Endothelial cell (in vitro differentiated cells): ENCODE results near the gene NOXA1. TPM values are rescaled to one million over a fixed set of nuclear protein-coding genes. Genes with fewer than 3 reads are reported as not detected.

ENCODE experiments used
- DNase-seq: peaks from one replicate; pipeline ENCODE4 v3.0.0; 2021; ENCODE audit warnings: low spot score
- H3K27ac Mint-ChIP-seq: one replicate; pipeline ENCODE4 v1.8.0; 2021; ENCODE audit warnings: mixed read lengths, inconsistent platforms; ENCODE audit not compliant: unreplicated experiment
- H3K27me3 Mint-ChIP-seq: one replicate; pipeline ENCODE4 v1.8.0; 2021; ENCODE audit warnings: mild to moderate bottlenecking, moderate library complexity, mixed read lengths, inconsistent platforms; ENCODE audit not compliant: unreplicated experiment
- H3K36me3 Mint-ChIP-seq: one replicate; pipeline ENCODE4 v1.8.0; 2021; ENCODE audit warnings: mild to moderate bottlenecking, low read depth, mixed read lengths, inconsistent platforms; ENCODE audit not compliant: unreplicated experiment
- H3K4me1 Mint-ChIP-seq: one replicate; pipeline ENCODE4 v1.8.0; 2021; ENCODE audit warnings: mild to moderate bottlenecking, mixed read lengths, inconsistent platforms; ENCODE audit not compliant: unreplicated experiment
- H3K4me3 Mint-ChIP-seq: one replicate; pipeline ENCODE4 v1.8.0; 2021; ENCODE audit warnings: mild to moderate bottlenecking, mixed read lengths, inconsistent platforms; ENCODE audit not compliant: unreplicated experiment
- H3K9me3 Mint-ChIP-seq: one replicate; pipeline ENCODE4 v1.8.0; 2021; ENCODE audit warnings: mixed read lengths, inconsistent platforms; ENCODE audit not compliant: unreplicated experiment
- CTCF ChIP-seq: fragments of 200-600 bp; sonication (generic); IDR thresholded peaks from one replicate; pipeline ENCODE4 v1.5.0; 2021; ENCODE audit warnings: antibody characterized with exemption; ENCODE audit not compliant: unreplicated experiment
- total RNA-seq: library from RNA; stranded (reverse); fragmentation: NEBNext Ultra II Directional; extraction: Animal tissue kit (Norgen Biotek cat#: 25700); gene quantifications from one replicate; pipeline ENCODE4 v1.2.1, GENCODE V29; 2021; ENCODE audit not compliant: unreplicated experiment

NOXA1 gene
- total RNA-seq, 1 donor from 2014 or later: 0.36 TPM

GRCh38 chr9:137437691-137438590 is 14.7 kb downstream of the NOXA1 start:
- H3K27ac Mint-ChIP-seq: no peak overlapping the region
- no peak for DNase-seq
- H3K36me3 Mint-ChIP-seq: peaks cover 3% of the 10 kb centered on the region
- no peak for TF ChIP-seq CTCF
- H3K4me1 Mint-ChIP-seq: peaks cover 2% of the 10 kb centered on the region
- H3K27me3 Mint-ChIP-seq: peaks cover 3% of the 10 kb centered on the region
- no peaks in the 10 kb centered on the region for H3K9me3 Mint-ChIP-seq
- H3K4me3 Mint-ChIP-seq: no peak overlapping the region

GRCh38 chr9:137438591-137439157 is 15.5 kb downstream of the NOXA1 start:
- Mint-ChIP-seq H3K4me3 (no peak overlapping the region), H3K36me3 (peaks cover 3% of the 10 kb centered on the region), H3K27me3 (peaks cover 5% of the 10 kb centered on the region), H3K27ac (no peak overlapping the region), H3K9me3 (no peaks in the 10 kb centered on the region), H3K4me1 (peaks cover 2% of the 10 kb centered on the region)
- DNase-seq: no peak
- TF ChIP-seq CTCF: no peak

GRCh38 chr9:137439158-137439714 is 16.0 kb downstream of the NOXA1 start:
- Mint-ChIP-seq H3K9me3 (no peaks in the 10 kb centered on the region), H3K4me3 (no peak overlapping the region)
- TF ChIP-seq CTCF: no peak

GRCh38 chr9:137441289-137441934 is 18.2 kb downstream of the NOXA1 start, which contains the start of gene ENTPD8:
TSS of gene ENTPD8 (minus strand) at chr9:137441357. CDS start at chr9:137438285, 3,072 bp downstream.
- Mint-ChIP-seq H3K9me3 (no peaks in the 10 kb centered on the region), H3K4me1 (peaks cover 2% of the 10 kb centered on the region), H3K27me3 (peaks cover 8% of the 10 kb centered on the region), H3K27ac (peak within 1 kb of the TSS; percentile 73), H3K36me3 (peaks cover 3% of the 10 kb centered on the region), H3K4me3 (peak within 1 kb of the TSS; percentile 80)
- no peak for TF ChIP-seq CTCF
- DNase-seq: peak; percentile 54

More at GRCh38 chr9:137439158-137439714, 16.0 kb downstream of the NOXA1 start:
- no peak for DNase-seq
- H3K27me3 Mint-ChIP-seq: peaks cover 5% of the 10 kb centered on the region
- peaks cover 3% of the 10 kb centered on the region for H3K36me3 Mint-ChIP-seq
- peaks cover 2% of the 10 kb centered on the region for H3K4me1 Mint-ChIP-seq
- no peak overlapping the region for H3K27ac Mint-ChIP-seq
